ENCODE results near the gene KRT27.

The KRT27 gene

GRCh38 chr17:40810494-40810893 lies 28.1 kb upstream of the KRT27 start:
- no peak for DNase-seq (ENCODE audit: low read depth in 2 of 2, low spot score in 1 of 2)

GRCh38 chr17:40809721-40810421 lies 27.5 kb upstream of the KRT27 start:
- DNase-seq (ENCODE audit: low read depth in 2 of 2, low spot score in 1 of 2), result no peak

GRCh38 chr17:40806131-40806530 lies 23.8 kb upstream of the KRT27 start:
- DNase-seq (ENCODE audit: low read depth in 2 of 2, low spot score in 1 of 2), result no peak

GRCh38 chr17:40803617-40804082 lies 21.3 kb upstream of the KRT27 start:
- DNase-seq (ENCODE audit: low read depth in 2 of 2, low spot score in 1 of 2), result peak; percentile 34 to 43

- DNase-seq (ENCODE audit: low read depth in 2 of 2, low spot score in 1 of 2), result no peak
These were observed 18.8 kb upstream of the KRT27 start for GRCh38 chr17:40801157-40801556.

- DNase-seq (ENCODE audit: low read depth in 2 of 2, low spot score in 1 of 2), result no peak
These were observed 18.0 kb upstream of the KRT27 start for GRCh38 chr17:40800381-40800780.

GRCh38 chr17:40799859-40800258 lies 17.5 kb upstream of the KRT27 start, which contains the start of gene KRT28:
Gene KRT28 (minus strand): TSS chr17:40799959. CDS start chr17:40799893, 66 bp downstream.
- no peak for DNase-seq (ENCODE audit: low read depth in 2 of 2, low spot score in 1 of 2)

- no peak for DNase-seq (ENCODE audit: low read depth in 2 of 2, low spot score in 1 of 2)
These were observed 14.5 kb upstream of the KRT27 start for GRCh38 chr17:40796846-40797245.

GRCh38 chr17:40795019-40795667 lies 12.8 kb upstream of the KRT27 start:
- no peak for DNase-seq (ENCODE audit: low read depth in 2 of 2, low spot score in 1 of 2)

GRCh38 chr17:40794466-40794865 lies 12.1 kb upstream of the KRT27 start:
- no peak for DNase-seq (ENCODE audit: low read depth in 2 of 2, low spot score in 1 of 2)

- no peak for DNase-seq (ENCODE audit: low read depth in 2 of 2, low spot score in 1 of 2)
These were observed 11.5 kb upstream of the KRT27 start for GRCh38 chr17:40793832-40794231.

GRCh38 chr17:40791787-40792436 lies 9.6 kb upstream of the KRT27 start:
- no peak for DNase-seq (ENCODE audit: low read depth in 2 of 2, low spot score in 1 of 2)

- DNase-seq (ENCODE audit: low read depth in 2 of 2, low spot score in 1 of 2), result no peak
These were observed 8.8 kb upstream of the KRT27 start for GRCh38 chr17:40791111-40791510.

GRCh38 chr17:40779181-40779909 lies 3.0 kb downstream of the KRT27 start:
- no peak for DNase-seq (ENCODE audit: low read depth in 2 of 2, low spot score in 1 of 2)

- no peak for DNase-seq (ENCODE audit: low read depth in 2 of 2, low spot score in 1 of 2)
These were observed 3.9 kb downstream of the KRT27 start for GRCh38 chr17:40778461-40778860.

- DNase-seq (ENCODE audit: low read depth in 2 of 2, low spot score in 1 of 2), result no peak
These were observed 4.4 kb downstream of the KRT27 start for GRCh38 chr17:40777971-40778370.

- DNase-seq (ENCODE audit: low read depth in 2 of 2, low spot score in 1 of 2), result no peak
These were observed 4.9 kb downstream of the KRT27 start for GRCh38 chr17:40777459-40777858.

GRCh38 chr17:40775945-40776344 lies 6.4 kb downstream of the KRT27 start:
- no peak for DNase-seq (ENCODE audit: low read depth in 2 of 2, low spot score in 1 of 2)

- DNase-seq (ENCODE audit: low read depth in 2 of 2, low spot score in 1 of 2), result no peak
These were observed 10.2 kb downstream of the KRT27 start, which contains the start of gene KRT26 for GRCh38 chr17:40772101-40772500. Gene KRT26 (minus strand): TSS chr17:40772201. CDS start chr17:40772113, 88 bp downstream.

GRCh38 chr17:40765657-40766056 lies 16.7 kb downstream of the KRT27 start:
- DNase-seq (ENCODE audit: low read depth in 2 of 2, low spot score in 1 of 2), result no peak

GRCh38 chr17:40763752-40764151 lies 18.6 kb downstream of the KRT27 start:
- no peak for DNase-seq (ENCODE audit: low read depth in 2 of 2, low spot score in 1 of 2)

All from stimulated activated CD8-positive, alpha-beta memory T cell treated with anti-CD3 and anti-CD28 coated beads, Interleukin-4, amount 100 ng/mL, for 1 hour (primary cell).